GM19397 (cell line): ENCODE results near the gene TMEM109.
A peak's percentile ranks its signal among the peaks of the same experiment; 100 is the strongest.
"Not testable (repeated sequence)": the region's sequence is repeated elsewhere in the genome, so short reads cannot be mapped to it uniquely, and the experiment has no call there.

ENCODE experiments used
- ATAC-seq: cut with Tn5 transposase; IDR thresholded peaks from one replicate; pipeline ENCODE4 v1.9.1; 2021; ENCODE audit warnings: mild to moderate bottlenecking, moderate library complexity; ENCODE audit not compliant: unreplicated experiment

The TMEM109 gene

DNA sequence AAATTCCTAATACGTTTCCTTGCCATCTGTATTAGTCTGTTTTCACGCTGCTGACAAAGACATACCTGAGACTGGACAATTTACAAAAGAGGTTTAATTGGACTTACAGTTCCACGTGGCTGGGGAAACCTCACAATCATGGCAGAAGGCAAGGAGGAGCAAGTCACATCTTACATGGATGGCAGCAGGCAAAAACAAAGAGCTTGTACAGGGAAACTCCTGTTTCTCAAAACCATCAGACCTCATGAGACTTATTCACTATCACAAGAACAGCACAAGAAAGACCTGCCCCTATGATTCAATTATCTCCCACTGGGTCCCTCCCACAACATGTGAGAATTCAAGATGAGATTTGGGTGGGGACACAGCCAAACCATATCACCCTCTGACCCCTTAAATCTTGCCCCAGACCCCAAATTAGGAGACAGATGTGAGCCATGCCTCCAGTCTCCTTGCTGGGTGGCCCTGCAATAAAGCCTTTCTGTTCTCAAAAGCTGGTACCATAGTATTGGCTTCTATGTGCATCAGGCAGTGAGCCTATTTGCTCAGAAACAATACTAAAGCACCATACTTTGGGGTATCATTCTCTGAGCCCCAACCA is 4.2 kb upstream of the TMEM109 start:
- ATAC-seq = not testable (repeated sequence)

DNA sequence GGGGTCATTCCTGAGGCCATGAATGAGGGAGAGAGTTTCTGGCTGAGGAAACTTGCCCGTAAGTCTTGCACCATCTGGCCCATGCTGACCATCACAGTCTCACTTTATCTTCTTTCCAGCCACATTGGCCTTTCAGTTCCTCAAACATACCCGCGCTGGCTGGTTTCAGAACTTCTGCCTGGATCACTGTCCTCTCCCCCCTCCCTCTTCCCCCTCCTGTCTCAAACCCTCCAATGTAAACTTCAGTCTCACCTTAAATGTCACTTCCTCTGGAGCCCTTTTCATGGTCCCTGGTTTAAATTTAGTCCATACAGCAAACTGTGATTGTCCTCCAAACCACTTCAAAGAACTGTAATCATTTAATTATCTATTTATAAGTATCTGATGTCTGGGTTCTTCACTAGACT is 3.7 kb upstream of the TMEM109 start:
- ATAC-seq = peak; percentile 27

DNA sequence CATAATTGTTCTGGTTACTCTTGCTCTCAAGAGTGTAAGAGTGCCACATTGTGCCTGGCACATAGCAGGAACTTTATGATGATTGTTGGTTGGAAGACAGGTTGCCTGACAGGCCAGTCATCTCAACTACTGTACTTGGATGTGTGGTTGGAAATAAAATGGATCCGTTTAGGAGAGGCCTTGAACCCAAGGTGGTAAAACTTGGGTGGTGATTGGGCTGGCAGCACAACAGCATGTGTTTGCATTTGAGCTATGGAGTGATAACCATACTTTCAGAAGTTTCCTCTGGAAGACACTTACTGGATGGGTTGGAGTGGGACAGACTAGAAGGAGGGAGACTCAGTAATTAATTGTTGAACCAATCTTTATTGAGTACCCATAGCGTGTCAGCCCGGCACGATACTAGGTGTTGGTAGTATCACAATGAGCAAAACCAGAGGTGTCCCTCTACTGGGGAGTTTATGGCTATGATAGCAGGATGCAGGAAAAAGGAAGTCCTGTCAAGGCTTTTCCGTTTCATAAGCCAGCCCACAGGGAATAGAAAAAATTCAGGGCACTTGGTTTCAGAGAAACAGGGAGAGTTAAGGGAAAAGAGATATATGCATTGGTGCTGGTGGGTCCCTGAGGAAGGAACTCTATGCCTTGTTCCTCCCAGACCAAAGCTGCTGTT is 3.1 kb upstream of the TMEM109 start:
- ATAC-seq = no peak

DNA sequence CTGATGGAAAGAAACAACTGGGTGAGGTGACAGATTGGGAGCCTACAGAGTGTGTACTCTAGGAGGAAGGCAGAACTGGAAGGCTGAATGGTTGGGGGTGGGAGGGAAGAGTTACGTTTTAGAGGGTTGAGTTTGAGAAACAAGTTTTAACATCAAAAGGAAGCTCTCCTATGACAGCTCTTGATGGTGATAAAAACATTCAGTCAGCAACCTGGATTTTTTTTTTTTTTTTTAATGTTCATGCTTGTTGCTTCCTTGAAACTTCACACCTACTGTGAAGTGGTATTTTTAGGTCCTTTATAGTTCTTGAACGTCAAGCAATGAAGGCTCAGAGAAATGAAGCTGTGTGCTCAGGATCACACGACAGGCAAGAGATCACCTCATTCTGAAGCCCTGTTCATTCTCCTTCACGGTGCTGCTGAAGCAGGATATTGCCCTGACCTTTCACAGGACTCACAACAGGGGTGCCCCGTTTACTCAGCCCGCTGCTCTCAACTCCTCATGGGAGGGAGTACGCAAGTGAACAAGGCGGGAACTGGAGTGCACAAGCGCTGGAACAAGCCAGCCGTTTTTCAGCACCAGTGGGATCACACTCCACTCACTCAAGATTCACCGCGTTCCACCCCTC is 1.6 kb upstream of the TMEM109 start:
- ATAC-seq = no peak

DNA sequence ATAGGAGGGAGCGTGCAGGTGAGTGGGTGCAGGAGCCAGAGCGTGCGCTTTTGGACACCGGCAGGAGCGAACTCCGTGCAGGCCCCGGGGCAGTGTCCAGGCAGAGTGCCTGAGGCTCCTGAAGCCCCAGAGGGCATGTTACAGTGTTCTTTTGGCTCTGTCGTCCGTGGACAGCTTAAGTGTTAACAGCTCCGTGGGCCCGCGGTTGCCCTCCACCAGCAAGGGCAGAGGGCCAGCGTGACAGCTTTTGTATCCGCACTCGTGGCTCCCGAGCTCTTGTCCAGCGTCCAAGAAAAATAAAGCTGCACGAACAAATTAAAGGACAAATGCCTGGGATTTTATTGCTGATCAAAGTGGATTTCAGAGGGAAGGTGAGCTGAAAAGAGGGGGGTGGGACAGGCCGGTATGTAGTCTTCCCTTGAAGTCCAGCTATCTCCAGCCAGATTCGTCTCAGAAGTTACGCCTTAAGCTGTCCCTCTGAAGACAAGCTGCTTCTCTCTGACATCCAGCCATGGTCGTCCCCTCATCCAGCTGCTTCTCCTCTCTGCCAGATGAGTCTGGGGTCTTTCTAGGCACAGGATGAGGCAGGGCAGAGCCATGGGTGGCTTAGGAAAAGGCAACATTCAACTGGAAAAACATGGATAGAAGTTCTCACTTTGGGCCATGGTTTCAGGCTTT is 968 bp upstream of the TMEM109 start:
- ATAC-seq = no peak

DNA sequence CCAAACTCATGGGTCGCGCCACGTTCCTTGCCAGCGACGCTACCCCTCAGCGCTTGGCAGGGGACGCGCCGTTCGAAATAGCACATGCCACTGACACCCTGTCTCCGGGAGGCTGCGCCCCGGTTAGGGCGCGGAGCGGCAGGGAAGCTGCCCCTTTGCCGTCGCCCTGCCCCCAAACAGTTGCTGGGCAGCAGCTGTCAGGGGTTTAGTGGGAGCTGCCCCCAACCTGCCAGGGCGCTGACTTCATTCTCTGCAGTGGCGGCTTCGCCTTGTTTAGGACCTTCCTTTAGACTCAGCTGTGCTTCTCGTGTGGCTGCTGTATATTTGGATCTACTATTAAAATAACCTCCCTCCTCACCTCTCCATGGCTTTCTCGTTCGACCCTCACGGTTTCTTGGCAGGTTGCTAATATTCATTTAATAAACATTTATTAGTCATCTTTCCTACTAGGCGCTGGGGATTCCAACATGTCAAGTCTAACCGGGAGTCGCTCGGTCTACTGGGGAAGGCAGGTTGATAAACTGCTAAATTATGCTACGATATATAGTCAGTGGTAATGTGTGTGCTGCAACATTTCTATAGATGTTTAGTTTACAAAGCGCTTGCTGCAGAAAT is 782 bp downstream of the TMEM109 start:
- peak; percentile 4 for ATAC-seq

DNA sequence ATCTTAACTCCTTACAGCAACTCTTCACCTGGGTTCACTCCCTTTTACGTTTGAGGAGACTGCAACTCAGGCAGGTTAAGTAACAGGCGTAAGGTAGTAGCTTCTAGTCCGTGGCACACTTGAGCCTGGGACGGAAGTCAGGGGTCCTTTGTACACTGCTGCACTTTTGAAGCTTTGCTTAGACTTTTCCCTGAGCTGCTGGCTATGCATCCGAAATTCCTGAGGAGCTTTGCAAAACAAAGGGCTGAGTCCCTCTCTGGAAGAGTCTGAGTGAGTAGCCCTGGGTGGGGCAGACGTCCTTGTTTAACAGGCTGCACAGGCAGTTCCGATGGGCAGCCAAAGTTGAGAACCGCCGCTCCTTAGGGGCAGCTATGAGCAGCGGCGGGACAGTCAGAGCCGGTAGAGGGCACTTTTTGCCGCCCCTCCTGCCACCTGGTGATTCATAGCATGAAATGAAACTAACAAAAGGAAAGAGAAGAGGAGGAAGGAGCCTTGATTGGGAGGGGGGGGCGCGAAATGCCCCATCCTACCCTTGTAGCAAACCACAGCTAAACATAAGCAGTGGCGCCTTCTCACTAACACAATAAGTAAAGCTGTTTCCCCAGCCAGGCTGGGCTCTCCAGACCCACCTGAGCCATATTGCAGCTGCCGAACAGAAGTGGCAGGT is 1.4 kb downstream of the TMEM109 start:
- ATAC-seq = peak; percentile 44

DNA sequence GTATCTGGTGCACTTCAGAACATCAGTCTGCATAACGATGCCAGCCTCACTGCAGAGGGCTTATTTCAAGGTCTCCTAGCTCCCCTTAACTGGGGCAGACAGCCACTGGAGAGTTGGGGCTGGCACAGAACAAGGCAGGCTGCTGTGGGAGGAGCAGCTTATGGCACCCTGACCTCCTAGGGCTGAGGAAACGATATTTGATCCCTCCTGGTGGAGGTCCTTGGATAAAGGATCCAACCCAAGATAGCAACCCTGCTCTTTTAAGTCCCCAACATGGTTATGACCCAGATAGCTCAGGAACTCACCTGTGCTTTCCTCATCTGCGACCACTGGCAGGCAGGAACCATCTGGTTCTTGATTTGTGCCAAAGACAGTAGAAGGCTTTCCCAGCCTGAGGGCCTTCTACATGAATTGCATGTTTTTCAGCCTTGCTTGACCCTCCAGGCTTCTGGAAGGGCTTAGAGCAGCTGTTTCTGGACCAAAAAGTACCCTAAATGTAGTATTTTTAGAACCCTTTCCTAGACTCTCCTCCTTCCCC is 2.8 kb downstream of the TMEM109 start:
- no peak for ATAC-seq

DNA sequence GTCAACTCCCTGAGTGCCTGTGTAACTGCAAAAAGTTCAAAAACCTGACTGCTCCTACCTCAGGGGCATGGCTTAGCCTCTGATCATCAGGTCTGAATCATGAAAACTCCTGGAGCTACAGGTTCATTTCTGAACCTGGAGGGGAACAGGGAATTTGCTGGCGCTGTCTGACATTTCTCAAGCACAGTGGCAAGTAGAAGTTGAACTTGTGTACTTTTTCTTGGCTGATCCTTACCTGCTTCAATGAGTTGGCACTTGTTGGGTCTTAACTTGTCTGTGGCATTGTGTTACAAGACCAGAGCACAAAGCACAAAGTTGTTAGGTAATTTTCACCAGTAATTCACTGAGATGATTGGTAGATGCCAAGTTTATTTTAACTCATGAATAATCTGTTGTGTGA is 3.3 kb downstream of the TMEM109 start:
- ATAC-seq = no peak

DNA sequence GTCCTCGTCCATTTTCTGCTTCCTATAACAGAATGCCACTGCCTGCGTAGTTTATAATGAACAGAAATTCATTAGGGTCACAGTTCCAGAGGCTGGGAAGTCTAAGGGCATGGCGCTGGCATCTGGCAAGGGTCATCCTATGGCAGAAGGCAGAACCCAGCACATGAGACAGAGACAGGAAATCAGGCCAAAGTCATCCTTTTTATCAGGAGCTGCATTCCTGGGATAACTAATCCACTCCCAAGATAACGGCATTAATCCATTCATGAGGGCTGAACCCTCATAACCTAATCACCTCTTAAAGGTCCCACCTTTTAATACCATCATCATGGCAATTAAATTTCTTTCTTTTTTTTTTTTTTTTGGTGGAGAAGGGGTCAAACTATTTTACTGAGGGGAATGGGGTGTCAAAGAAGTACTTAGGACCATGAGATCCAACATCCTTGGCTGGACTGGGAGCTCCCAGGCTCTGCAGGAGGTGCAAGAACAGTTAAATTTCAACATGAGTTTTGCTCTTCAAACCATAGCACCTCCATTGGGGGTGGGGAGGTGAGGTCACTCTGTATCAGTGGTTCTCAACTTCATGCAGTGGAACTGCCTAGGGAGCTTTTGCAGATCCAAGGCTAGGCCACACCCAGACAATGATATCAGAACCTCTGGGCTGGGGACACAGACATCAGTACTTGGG is 4.4 kb downstream of the TMEM109 start:
- no peak for ATAC-seq

DNA sequence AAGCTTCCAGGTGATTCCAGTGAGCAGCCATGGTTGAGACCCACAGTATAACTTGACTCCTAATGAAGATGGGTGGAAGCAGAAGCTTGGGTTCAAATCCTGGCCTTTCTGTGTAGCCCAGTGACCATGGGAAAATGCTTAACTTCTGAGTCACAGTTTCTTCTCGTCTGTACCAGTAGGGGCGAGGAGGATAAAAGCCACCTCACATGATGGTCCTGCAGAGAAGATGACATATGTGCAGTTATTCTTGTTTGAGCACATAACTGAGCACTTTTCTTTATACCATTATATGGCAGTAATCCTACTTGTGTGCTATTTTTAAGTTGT is 4.9 kb downstream of the TMEM109 start:
- ATAC-seq = no peak

DNA sequence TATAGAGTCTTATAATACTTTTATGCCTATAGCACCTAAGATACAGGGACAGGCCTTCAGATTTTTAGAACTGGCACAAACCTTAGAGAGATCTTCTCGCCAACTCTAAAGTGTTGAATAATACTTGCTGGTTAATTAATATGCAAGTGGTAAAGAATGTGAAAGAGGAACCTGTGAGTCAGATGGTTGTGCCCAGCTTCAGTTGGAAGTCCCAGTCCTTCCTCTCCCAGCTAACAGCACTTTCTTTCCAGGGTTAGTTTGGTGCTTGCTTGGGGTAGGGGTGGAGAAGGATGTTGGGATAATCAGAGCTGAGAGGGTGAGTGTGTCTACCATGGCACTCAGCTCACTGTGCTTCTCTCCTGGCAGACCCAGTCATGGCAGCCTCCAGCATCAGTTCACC is 5.4 kb downstream of the TMEM109 start:
- ATAC-seq = no peak

DNA sequence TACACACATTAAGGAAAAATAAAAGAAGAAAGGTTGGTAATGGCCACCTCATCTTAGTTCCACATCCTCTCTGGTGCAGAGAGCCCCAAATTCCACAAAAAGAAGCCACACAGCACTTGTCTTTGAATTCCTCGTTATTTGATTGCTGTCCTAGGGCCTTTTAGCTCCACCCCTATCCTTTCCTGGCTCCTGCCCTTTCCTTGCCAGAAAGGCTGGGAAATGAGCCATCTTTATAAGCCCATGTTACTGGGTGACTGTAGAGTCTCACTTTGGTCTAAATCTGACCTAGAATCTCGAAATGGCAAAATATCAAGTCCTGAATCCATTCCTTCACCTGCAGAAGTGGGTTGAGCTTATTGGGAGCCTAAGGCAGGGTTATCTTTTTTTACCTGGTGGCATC is 6.0 kb downstream of the TMEM109 start:
- no peak for ATAC-seq

DNA sequence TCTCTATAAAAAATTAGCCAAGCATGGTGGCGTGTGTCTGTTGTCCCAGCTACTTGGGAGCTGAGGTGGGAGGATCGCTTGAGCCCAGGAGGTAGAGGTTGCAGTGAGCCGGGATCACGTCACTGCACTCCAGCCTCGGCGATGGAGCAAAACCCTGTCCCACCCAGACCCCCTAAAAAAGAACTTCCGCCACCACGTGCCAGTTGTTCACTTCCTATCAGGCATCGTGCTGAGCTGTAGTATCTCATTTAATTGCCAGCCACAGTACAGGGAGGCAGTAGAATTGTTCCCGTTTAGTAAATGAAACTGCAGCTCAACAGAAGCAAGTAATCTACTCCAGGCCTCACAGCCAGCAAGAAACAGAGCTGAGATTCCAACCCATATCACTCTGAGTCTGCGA is 7.3 kb downstream of the TMEM109 start:
- no peak for ATAC-seq

DNA sequence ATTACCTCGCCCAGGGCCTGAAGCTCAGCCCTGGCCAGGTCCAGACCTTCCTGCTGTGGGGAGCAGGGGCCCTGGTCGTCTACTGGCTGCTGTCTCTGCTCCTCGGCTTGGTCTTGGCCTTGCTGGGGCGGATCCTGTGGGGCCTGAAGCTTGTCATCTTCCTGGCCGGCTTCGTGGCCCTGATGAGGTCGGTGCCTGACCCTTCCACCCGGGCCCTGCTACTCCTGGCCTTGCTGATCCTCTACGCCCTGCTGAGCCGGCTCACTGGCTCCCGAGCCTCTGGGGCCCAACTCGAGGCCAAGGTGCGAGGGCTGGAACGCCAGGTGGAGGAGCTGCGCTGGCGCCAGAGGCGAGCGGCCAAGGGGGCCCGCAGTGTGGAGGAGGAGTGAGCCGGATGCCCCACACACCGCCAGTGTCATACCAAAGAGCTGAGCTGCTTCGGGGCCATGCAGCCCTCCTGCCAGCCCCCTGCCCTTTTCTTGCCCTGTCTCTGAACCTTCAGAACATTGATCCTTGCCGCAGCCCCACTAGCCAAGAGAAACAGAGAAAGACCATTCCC is 7.9 kb downstream of the TMEM109 start:
- ATAC-seq = no peak

DNA sequence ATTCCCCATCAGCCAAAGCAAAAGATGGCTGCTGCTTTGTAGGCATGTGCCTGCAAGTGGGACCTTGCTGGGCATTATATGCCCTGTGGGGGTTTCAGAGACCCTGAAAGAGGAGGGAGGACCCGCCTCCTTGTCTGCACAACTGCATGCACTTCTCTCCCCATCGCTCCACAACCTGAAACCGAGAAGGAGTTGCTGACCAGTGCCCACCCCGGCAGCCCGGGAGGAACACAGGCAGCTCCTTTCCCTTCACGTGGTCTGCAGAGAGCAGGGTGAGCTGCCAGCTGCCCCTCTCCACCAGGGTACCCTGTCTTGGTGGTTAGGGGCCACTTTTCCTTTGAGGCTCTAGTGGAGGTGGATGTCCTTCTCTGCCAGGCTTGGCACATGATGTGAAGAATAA is 8.9 kb downstream of the TMEM109 start:
- ATAC-seq = no peak

DNA sequence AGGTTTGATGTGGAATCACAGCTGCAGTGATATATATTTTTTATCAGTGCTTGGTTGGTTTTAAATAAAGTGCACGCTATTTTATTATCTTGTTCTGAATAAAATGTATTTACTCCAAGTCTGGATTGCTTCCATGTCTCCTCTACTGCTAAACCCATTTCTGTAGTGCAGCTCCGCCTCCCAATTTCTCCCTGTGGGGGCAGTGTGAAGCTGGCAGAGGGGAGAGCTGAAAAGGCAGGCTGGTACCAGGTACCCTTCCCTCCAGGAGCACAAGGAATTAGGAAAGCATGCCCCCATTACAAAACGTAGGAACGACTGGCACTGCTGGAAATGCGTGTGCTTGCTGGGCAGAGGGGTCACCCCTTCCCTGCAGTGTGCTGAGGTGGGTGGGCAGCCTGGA is 9.4 kb downstream of the TMEM109 start:
- ATAC-seq = no peak

DNA sequence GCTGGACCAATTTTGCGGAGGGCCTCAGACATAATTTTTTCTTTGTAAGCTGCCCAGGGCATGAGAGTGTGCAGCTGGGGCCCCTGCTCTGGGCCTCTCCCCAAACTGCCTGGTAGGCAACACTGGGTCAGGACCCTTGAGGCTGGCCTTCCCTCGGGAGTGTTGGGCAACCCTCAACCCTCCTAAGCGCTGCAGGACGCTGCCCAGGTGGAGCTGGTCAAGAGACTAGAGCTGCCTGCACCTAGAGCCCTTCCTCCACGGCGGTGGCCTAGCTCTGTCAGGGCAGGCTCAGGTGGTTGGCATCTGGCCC is 9.8 kb downstream of the TMEM109 start:
- no peak for ATAC-seq

DNA sequence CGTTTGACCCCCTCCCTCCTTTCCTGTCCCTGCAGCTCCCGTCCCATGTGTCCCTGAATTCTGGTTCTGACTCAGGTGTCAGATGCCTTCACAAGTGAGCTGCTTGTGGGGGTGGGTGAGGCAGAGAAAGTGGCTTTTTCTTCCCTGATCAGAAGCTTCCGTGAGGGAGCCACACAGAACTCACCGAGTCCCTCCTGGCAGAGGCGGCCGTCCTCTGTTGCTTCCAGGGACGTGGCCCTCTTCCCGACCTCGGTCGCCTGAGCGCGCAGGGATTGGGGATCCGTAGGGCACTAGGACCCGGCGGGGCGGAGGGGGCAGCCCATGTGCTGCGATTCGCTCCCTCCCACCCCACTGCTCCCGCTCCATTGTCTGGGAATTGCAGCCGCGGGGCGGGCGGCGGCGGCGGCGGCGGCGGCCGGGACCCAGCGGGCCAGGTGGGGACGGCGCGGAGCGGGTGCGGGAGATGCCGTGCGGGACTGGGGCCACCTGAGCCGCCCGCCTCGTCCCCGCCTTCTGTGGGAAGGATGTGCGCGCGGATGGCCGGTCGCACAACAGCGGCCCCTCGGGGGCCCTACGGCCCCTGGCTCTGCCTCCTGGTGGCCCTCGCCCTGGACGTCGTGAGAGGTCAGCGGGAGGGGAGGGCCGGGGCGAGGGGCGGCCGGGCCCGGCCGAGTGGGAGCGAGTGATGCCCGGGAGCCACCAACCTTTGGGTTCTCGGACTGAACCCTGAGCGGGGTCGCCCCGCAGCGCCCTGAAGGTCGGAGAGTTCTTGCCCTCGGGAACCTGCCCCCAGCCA is 10.3 kb downstream of the TMEM109 start, which contains the start of gene TMEM132A:
TSS of gene TMEM132A (plus strand) at position 351 of the 796 bp plus-strand sequence. CDS start at position 525, 174 bp downstream.
- ATAC-seq = peak; percentile 46
